ENCODE results near the gene HOXD10.

HOXD10 gene

GRCh38 chr2:176158855-176159662 is 42.5 kb downstream of the HOXD10 start:
- Histone ChIP-seq H3K9me3 (ENCODE audit: low read depth, low read length) (no peaks in the 10 kb centered on the region), H3K9ac (ENCODE audit: insufficient read length) (no peak overlapping the region), H3K27ac (no peak overlapping the region), H3K36me3 (ENCODE audit: insufficient read depth, low read length) (peaks cover 9% of the 10 kb centered on the region; the same call in 1 of the 2 replicates), H3K4me3 (no peak overlapping the region)
- TF ChIP-seq FOXP2 (optimal IDR thresholded peaks at IDR 0.05; ENCODE audit: control extremely low read depth, extremely low read length, insufficient read depth): no peak
- TF ChIP-seq EZH2 (IDR thresholded peaks at IDR 0.05): no peak
- TF ChIP-seq POLR2AphosphoS5 (IDR thresholded peaks at IDR 0.05; ENCODE audit: borderline replicate concordance, low read depth, low read length): no peak
- no peak for DNase-seq (ENCODE audit: low read depth, low spot score)

GRCh38 chr2:176159663-176160250 is 43.2 kb downstream of the HOXD10 start:
- Histone ChIP-seq H3K27ac (no peak overlapping the region), H3K9me3 (ENCODE audit: low read depth, low read length) (no peaks in the 10 kb centered on the region), H3K9ac (ENCODE audit: insufficient read length) (no peak overlapping the region), H3K4me3 (no peak overlapping the region), H3K36me3 (ENCODE audit: insufficient read depth, low read length) (peaks cover 8% of the 10 kb centered on the region; the same call in 1 of the 2 replicates)
- DNase-seq (ENCODE audit: low read depth, low spot score): no peak
- TF ChIP-seq FOXP2 (optimal IDR thresholded peaks at IDR 0.05; ENCODE audit: control extremely low read depth, extremely low read length, insufficient read depth) (no peak), POLR2AphosphoS5 (IDR thresholded peaks at IDR 0.05; ENCODE audit: borderline replicate concordance, low read depth, low read length) (no peak), EZH2 (IDR thresholded peaks at IDR 0.05) (no peak)

GRCh38 chr2:176160251-176160985 is 43.8 kb downstream of the HOXD10 start:
- H3K36me3 ChIP-seq (ENCODE audit: insufficient read depth, low read length): peaks cover 5% of the 10 kb centered on the region; the same call in 1 of the 2 replicates
- TF ChIP-seq POLR2AphosphoS5 (IDR thresholded peaks at IDR 0.05; ENCODE audit: borderline replicate concordance, low read depth, low read length): no peak
- TF ChIP-seq EZH2 (IDR thresholded peaks at IDR 0.05): no peak
- TF ChIP-seq FOXP2 (optimal IDR thresholded peaks at IDR 0.05; ENCODE audit: control extremely low read depth, extremely low read length, insufficient read depth): no peak
- H3K9me3 ChIP-seq (ENCODE audit: low read depth, low read length): no peaks in the 10 kb centered on the region
- no peak overlapping the region for H3K27ac ChIP-seq
- H3K4me3 ChIP-seq: no peak overlapping the region
- no peak overlapping the region for H3K9ac ChIP-seq (ENCODE audit: insufficient read length)
- DNase-seq (ENCODE audit: low read depth, low spot score): no peak

- Histone ChIP-seq H3K4me3 (no peak overlapping the region), H3K27ac (no peak overlapping the region), H3K9me3 (ENCODE audit: low read depth, low read length) (no peaks in the 10 kb centered on the region), H3K36me3 (ENCODE audit: insufficient read depth, low read length) (peaks cover 5% of the 10 kb centered on the region; the same call in 1 of the 2 replicates), H3K9ac (ENCODE audit: insufficient read length) (no peak overlapping the region)
- no peak for DNase-seq (ENCODE audit: low read depth, low spot score)
- TF ChIP-seq EZH2 (IDR thresholded peaks at IDR 0.05) (no peak), FOXP2 (optimal IDR thresholded peaks at IDR 0.05; ENCODE audit: control extremely low read depth, extremely low read length, insufficient read depth) (no peak), POLR2AphosphoS5 (IDR thresholded peaks at IDR 0.05; ENCODE audit: borderline replicate concordance, low read depth, low read length) (no peak)
Measured at GRCh38 chr2:176160986-176161824, 44.6 kb downstream of the HOXD10 start.

GRCh38 chr2:176161825-176162626 is 45.4 kb downstream of the HOXD10 start:
- Histone ChIP-seq H3K4me3 (no peak overlapping the region), H3K9ac (ENCODE audit: insufficient read length) (no peak overlapping the region), H3K27ac (no peak overlapping the region), H3K36me3 (ENCODE audit: insufficient read depth, low read length) (peaks cover 5% of the 10 kb centered on the region; the same call in 1 of the 2 replicates), H3K9me3 (ENCODE audit: low read depth, low read length) (no peaks in the 10 kb centered on the region)
- DNase-seq (ENCODE audit: low read depth, low spot score): no peak
- TF ChIP-seq POLR2AphosphoS5 (IDR thresholded peaks at IDR 0.05; ENCODE audit: borderline replicate concordance, low read depth, low read length): no peak
- TF ChIP-seq EZH2 (IDR thresholded peaks at IDR 0.05): no peak
- no peak for TF ChIP-seq FOXP2 (optimal IDR thresholded peaks at IDR 0.05; ENCODE audit: control extremely low read depth, extremely low read length, insufficient read depth)

GRCh38 chr2:176162911-176163671 is 46.5 kb downstream of the HOXD10 start:
- no peak for DNase-seq (ENCODE audit: low read depth, low spot score)
- no peak overlapping the region for H3K27ac ChIP-seq
- no peaks in the 10 kb centered on the region for H3K9me3 ChIP-seq (ENCODE audit: low read depth, low read length)
- H3K36me3 ChIP-seq (ENCODE audit: insufficient read depth, low read length): peaks cover 5% of the 10 kb centered on the region; the same call in 1 of the 2 replicates
- H3K4me3 ChIP-seq: no peak overlapping the region
- no peak overlapping the region for H3K9ac ChIP-seq (ENCODE audit: insufficient read length)
- TF ChIP-seq POLR2AphosphoS5 (IDR thresholded peaks at IDR 0.05; ENCODE audit: borderline replicate concordance, low read depth, low read length): no peak
- TF ChIP-seq FOXP2 (optimal IDR thresholded peaks at IDR 0.05; ENCODE audit: control extremely low read depth, extremely low read length, insufficient read depth): no peak
- TF ChIP-seq EZH2 (IDR thresholded peaks at IDR 0.05): no peak

Measured in SK-N-MC (cell line).